GM23248 (cell line): Measurements from ENCODE around the gene CGB3.

Experiments
- EZH2 ChIP-seq: fragments of 200-600 bp; sonication (generic); IDR thresholded peaks from 2 replicates; pipeline ENCODE4 v1.6.1; 2018; ENCODE audit warnings: antibody characterized with exemption, mild to moderate bottlenecking; ENCODE audit not compliant: insufficient read depth, poor library complexity, severe bottlenecking
- EZH2phosphoT487 ChIP-seq: fragments of 200-600 bp; sonication (generic); IDR thresholded peaks from 2 replicates; pipeline ENCODE4 v1.6.1; 2018; ENCODE audit warnings: antibody characterized with exemption, moderate library complexity, mild to moderate bottlenecking, low read depth; ENCODE audit not compliant: insufficient read depth

DNA sequence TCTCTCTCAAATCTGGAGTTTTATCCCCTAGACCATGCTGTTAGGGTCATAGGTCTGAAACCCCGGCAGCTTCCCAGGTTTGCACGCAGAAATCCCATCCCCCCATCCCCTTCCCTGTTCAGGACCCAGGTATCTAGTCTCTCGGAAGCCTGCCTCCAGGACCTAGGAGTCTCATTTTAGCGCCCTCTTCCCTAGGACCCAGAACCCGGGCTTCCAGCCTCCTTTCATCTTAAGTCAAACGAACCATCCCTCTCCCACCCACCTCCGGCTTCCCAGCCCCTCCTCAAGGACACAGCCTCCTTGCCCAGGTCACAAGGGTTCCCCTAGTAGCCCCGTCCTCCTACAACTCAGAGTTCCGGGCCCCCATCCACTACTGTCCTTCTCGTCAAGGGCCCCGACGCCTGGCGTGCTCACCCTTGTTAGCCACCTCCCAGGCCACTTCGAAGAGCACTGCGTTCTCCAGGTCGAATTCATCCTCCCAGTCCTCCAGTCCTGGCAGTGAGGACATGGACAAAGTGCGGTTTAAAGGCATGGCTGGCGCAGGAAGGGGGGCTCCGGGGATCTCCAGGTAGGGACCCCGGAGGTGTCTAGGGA is 31.5 kb downstream of the CGB3 start:
- TF ChIP-seq EZH2 (no peak), EZH2phosphoT487 (no peak)
